COR-L47 (cell line): ENCODE results near the gene RNASE3.
"Not testable (repeated sequence)": the region's sequence is repeated elsewhere in the genome, so short reads cannot be mapped to it uniquely, and the experiment has no call there.

Experiments
- DNase-seq: peaks from one replicate; lab custom pipeline; 2025; lab: John Stamatoyannopoulos, UW

The RNASE3 gene

DNA sequence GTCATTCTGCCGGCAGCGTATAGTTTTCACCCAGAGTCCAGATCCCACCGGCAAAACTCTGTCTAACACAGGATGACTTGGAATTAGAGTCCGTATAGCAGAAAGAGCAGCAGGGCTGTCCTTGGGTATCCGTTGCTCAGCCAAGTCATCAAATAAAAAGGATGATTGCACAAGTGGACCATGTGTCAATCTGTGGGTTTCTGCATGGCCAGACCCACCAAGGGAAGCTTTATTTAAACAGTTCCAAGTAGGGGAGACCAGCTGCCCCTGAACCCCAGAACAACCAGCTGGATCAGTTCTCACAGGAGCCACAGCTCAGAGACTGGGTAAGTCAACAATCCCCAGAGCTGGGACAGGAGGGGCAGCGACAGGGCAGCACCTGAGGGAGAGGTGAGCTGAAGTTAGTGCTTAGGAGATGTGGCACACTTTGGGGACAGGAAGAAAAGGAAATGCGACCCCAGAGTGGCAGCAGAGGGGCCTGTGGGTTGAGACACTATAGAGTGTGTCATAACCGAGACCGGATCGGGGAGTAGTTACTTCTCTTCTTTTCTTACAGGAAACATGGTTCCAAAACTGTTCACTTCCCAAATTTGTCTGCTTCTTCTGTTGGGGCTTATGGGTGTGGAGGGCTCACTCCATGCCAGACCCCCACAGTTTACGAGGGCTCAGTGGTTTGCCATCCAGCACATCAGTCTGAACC is at the start of gene RNASE3:
Gene RNASE3, plus strand, starts transcription at position 260 of the 700 bp plus-strand sequence. Its CDS starts 302 bp downstream, at position 562.
- DNase-seq: not testable (repeated sequence)

DNA sequence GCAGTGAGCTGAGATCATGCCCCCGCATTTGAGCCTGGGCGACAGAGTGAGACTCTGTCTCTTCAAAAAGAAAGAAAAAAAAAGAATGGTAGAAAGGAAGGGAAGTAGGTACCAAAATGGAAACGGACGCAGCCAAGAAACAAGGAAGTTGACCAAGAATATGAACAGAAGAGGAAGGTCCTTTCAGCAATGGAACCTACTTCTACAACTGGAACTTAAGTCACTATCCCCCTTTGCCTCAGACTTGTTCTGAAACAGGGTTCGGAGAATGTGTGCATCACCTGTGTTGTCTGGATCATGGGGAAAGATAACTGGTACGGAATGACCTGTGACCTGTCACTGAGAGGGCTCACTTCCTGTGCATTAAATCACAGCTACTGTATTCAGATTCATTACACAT is 44.6 kb upstream of the RNASE3 start:
- no peak for DNase-seq

DNA sequence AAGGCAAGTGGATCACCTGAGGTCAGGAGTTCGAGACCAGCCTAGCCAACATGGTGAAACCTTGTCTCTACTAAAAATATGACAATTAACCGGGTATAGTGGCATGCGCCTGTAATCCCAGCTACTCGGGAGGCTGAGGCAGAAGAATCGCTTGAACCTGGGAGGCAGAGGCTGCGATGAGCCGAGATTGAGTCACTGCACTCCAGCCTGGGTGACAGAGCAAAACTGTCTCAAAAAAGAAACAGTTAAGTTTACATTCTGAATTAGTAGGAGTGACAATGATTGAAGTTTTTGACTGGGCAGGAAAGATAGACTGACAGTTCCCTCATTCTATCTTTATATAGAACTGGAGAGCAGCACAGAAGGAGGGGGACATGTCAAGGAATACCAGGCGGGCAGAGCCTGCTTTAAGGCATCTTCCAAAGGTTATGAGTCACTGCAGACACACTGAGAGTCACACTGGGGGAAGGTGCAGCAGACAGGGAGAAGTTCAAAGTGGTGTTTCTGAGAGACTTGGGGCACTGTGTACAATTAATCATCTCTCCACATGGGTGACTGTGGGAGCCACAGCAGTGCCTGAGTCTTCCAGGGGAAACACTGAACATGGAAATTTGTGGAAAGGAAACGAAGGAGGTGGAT is 42.8 kb upstream of the RNASE3 start:
- DNase-seq: no peak

DNA sequence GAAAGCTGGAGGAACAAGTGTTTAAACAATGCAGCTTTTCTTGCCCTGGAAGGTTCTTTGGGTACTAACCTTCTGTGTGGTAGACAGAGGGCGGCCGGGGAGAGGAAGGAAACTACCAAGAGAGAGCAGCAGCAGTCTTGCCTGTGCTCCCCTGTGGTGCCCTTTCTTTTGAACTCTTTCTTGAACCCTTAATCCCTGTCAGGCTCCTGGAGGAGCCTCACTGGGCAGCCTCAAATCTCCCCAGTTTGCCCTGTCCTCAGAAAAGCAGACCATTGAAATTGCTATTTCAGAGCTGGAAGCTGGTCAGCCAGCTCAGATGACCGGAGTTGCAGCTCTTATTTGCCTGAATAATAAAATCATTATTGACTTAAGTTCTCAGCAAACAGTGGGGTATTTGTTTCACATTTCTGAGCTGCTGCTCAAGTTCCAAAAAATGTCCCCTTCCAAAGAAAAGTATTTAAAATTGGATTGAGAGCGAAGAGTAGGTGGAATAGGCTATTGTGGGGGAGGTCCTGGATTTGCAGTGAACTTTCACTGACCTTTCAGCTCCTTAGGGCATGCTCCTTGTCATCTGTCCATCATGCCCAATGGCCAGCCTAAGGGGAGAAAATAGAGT is 42.1 kb upstream of the RNASE3 start:
- DNase-seq: no peak

DNA sequence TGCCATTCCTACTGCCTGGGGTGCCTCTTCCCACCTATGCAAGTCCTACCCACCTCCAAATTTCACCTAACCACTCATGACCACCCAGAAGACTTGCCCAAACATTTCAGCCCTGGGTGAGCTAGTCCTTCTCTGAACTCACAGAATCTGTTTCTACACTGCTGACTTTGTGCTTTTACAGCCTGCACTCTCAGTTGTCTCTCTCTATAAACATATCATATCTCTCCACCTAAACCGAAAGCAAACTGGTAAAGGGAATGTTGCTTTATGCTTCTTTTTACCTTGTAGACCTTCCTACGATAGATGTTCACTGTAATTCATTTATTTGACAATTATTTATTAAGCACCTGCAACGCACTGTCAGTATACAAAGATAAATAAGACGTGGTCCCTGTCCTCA is 38.1 kb upstream of the RNASE3 start:
- DNase-seq: no peak

DNA sequence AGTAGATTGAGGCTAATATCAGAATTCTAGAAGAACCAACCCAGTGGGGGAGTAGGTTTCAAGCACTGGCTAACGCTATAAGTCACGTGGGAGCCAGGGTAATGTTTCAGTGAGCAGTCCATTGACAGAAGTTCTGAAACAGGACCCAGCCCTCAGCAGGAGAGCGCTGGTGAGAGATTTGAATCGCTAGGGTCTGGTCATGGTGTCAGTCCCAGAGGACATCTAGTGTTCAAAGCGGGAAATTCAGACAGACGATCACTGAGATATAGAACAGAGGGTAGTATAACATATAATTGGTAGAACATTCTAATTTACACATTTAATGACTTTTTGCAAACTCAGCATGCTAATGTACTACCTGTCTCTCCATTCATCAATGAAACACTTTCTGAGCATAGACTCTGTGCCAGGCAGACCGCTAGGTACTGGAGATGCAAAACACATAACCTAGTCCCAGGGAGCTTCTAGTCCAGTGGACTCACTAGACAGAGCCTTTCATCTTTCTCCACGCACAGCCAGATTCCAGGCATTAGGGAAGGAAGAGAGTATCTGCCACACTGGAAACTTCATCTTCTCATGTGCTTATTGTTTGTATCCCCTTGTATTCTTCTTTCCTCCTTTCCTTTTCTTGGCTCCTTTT is 35.4 kb upstream of the RNASE3 start:
- no peak for DNase-seq

DNA sequence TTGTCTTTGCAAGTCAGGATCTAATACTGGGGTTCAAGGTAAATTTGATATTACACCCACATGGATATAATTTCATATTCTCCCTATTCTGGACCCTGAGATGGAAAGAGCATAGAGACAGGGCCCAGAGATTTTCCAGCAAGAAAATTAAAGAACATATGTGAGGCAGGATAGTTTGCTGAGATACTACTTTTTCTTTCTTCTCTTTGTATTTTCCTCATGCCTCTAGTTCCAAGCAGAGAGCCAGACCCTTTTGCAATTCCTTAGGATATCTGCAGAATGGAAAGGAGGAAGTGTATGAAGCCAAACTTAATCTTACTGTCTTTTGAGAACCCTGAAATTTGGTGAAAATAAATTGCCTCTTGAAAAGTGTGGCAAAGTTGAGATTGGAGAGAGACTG is 34.0 kb upstream of the RNASE3 start:
- DNase-seq: no peak

DNA sequence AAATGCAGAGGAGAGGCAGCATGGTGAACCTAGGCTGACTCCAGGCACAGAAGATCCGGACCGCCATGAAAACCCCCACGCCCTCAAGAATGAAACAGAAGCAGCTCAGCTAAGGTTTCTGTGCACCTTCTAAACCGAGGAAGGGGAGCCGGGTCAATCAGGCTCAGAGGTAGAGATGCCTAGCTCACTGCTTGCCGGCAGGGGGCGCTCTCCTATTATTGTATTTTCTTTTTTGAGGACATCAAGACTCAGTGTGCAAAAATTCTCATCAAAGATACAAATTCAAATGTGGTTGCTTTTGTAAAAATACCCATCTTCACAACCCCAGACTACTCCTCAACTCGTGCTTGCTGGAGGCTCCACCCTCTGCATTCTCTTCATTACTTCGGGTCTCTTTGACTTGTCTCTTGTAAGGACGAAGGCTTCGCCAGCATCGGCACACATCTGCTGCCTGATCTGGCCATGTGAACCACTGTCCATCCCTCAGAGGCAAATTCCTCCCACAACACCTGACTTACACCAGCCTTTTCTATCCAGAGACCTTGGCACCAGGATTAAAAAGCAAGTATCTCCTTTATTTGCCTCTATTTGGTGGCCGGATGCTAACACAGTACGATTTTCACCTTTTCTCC is 33.4 kb upstream of the RNASE3 start:
- no peak for DNase-seq

DNA sequence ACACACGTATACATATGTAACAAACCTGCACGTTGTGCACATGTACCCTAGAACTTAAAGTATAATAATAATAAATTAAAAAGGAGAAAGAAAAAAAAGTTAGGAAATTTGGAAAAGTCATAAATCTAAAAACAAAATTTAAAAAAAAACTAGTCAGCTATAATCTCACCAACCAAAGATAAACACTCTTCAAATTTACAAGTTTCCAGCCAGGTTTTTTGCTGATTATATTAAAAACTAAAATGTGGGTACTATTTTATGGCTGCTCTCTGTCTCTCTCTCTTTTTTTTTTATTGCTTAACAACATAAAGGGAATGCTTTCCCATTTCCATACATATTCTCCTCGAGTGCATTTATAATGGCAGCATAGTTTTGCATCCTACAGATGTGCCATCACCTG is 25.0 kb upstream of the RNASE3 start:
- no peak for DNase-seq

DNA sequence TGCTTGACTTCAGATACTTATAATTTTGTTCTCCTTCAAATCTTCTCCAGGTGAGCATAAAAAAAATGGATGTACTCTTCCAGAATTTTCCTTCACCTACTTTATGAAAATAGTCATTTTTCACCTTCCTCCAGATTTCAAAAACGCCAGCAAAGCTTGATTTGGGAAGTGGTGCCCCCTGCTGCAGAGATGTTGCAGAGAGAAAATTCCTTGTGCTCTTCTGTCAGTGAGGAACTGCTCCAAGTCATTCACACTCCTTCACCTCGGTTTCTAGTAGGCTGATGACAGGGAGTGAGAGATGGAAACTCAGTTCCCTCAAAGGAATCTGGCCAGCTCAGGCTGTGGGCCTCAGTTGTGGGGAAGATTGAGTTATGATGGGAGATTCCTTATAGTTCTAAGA is 24.2 kb upstream of the RNASE3 start:
- no peak for DNase-seq

DNA sequence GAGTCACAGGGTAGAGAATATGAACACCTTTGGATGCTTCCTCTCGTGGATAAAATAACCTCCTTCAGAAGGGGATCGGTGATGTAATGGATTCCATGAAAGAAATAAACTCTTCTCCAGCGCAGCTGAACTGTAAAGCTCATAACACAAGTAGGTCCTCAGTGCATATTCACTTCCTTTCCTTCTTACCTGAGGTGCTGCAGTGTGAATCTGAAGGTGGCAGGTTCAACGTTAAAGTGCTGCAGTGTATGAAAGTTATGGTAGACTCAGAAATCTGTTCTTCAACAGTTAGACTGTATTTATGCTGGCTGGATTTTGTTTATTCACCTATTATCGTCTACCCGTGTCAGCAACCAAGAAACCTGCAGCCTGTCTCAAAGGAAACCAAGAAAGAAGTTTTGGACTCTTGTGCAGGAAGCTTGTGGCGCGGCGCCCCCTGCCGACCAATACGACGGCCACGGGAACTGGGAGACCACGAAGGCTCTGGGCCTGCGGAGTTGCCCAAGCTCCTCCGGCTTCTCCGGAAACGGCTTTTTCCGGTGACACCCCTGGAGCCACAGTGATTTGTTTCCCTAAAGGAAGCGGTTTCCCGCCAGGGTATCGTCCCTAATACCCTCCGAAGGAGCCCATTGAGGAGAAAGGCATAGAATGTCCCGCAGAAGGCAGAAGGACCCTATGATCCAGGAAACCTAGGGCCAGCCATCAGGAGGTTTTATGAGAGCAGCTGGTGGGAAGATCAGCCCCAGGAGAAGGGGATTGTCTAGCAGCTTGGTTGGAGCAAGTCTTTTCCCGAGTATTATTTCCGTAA is 17.6 kb upstream of the RNASE3 start:
- no peak for DNase-seq

DNA sequence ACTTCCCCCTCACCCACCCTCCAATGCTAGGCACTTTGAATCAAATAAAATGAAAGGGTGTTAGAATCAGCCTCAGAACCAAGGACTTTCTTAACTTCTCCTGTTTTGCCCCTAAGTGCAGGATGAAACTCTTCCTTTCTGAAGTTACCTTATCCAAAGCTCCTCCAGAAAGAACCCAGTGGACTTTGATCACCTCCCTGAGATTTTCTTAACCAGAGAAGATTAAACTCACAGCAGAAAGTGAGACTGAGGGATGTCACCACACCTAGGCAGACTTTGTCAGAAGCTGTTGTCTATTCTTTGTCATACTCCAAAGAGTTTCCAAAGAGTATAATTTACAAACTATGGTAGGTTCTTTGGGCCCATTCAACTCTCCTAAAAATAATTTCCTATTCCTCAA is 14.2 kb upstream of the RNASE3 start:
- DNase-seq: no peak

DNA sequence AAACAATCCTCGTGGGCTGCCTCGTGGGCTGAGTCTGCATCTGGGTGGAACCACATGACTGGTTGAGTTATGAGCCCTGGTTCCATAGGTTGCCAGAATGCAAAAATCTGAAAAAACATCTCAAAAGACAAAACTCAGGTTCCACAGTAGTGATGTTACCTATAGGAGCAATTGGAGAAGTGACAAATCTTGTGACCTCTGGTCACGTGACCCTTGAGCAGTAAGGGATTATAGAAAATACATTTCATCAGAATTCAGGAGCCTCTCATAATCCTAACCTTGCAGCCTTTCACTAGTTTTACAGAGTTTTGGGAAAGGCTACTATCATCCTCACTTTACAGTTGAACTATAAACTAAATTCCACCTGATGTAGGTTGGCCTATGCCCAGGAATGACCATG is 12.5 kb upstream of the RNASE3 start:
- DNase-seq: no peak

DNA sequence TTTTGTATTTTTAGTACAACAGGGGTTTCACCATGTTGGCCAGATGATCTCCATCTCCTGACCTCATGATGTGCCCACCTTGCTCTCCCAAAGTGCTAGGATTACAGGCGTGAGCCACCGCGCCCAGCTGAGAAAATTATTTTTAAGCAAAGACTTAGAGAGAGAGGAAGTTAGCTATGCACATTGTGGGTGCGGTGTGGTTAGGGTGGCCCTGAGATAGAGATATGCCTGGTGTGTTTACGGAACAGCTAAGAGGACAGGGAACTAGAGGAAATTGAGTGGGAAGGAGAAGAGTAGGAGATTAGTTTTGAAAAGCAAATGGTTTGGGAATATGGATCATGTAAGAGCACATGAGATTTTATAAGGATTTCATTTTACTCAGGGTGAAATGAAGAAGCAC is 10.0 kb upstream of the RNASE3 start:
- not testable (repeated sequence) for DNase-seq

DNA sequence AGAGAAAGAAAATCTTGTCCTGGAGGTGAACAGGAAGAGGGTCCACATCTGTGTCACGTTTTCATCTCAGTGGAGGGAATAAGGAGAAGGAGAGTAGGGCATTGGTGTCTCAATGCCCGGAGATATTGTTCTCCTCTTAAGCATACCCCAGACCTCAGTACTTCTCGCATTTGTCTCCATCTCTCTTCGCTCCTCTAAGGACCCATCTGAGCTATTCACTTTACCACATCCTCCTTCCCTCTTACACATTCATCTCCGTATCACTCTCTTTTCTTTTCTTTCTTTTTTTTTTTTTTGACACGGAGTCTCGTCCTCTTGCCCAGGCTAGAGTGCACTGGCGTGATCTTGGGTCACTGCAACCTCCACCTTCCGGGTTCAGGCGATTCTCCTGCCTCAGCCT is 8.4 kb upstream of the RNASE3 start:
- not testable (repeated sequence) for DNase-seq

DNA sequence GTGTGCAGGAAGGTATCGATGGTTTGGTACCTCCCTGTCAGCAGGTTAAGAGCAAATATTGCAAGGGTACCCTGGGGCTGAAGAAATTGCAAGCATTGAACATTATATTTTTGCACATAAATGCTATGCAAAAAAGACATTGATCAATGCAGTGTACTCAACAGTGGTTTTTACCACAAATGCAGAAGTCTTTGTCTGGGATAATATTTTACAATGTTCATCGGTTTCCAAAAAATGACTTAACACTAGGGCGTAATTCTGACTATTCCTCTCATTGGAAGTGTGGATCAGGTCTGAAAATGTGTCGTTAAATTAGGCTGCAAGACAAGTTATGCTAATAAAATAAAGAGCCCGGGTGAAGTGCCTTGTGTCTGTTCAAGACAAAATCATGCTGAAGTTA is 2.8 kb upstream of the RNASE3 start:
- not testable (repeated sequence) for DNase-seq

DNA sequence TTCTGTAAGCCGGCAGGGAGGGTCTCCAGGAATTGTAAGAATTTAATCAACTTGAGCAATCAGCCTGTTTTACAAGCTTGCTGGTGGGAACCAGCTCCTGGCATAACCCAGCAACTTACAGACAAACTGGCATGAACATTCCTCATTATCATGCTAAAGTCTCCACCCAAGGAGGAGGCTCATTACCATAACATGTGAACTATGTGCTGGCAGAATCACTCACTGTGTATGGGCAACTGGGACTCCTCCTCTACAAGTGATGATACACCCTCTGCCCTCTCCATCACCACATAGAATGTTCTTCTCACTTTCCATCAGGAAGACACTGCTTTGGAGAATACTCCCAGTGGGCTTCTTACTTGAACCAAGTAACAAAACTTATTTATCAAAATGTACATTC is 4.1 kb downstream of the RNASE3 start:
- not testable (repeated sequence) for DNase-seq

DNA sequence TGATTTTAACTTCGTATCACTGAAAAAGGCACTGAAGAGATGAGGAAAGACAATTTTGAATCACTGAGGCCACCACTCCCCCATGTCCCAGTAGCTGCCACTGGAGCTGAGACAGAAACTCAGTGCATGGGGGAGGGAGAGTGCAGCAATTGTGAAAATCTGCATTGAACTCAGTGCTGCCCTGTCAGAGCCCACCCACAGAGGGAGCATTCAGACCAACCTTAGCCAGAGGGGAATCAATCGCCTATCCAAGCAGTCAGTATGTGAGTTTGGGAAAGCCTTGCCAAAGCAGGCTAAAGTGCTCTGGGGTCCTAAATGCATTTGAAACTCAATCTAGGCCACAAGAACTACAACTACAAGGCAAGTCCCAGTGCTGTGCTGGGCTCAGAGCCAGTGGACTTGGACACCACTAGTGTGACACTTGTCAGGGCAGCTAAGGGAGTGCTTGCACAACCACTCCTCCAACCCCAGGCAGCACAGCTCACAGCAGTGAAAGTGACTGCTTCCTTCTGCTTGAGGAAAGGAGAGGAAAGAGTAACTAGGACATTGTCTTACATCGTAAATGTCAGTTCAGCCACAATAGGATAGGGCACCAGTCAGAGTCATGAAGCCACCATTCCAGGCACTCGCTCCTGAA is 13.3 kb downstream of the RNASE3 start:
- DNase-seq: no peak

DNA sequence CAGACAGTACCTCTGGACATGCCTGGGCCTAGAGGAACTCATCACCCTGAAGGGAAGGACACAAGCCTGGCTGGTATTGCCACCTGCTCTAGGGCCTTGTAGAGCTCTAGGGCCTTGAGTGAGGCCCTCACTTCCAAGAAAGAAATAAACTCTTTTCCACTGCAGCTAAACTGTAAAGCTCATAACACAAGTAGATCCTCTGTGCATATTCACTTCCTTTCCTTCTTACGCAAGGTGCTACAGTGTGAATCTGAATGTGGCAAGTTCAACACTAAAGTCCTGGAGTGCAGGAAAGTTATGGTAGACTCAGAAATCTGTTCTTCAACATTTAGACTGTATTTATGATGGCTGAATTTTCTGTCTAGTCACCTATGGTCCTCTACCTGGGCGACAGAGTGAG is 14.5 kb downstream of the RNASE3 start:
- DNase-seq: no peak

DNA sequence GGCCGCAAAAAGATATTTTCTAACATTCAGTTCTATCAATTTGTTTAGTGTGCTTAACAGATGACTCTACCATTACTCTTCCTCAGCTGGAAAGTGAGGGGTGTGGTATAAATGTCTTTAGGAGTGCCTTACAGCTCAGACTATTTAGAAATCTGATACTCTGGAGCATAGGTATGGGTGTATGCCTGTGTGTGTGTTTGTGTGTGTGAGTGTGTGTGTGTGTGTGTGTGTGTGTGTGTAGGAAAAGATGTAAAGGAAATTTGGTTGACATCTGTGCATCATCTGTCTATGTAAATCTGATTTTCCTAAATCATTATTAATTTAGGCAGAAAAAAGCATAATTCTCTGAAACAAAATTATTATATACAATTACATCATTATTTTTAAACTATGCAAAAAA is 16.0 kb downstream of the RNASE3 start:
- no peak for DNase-seq

DNA sequence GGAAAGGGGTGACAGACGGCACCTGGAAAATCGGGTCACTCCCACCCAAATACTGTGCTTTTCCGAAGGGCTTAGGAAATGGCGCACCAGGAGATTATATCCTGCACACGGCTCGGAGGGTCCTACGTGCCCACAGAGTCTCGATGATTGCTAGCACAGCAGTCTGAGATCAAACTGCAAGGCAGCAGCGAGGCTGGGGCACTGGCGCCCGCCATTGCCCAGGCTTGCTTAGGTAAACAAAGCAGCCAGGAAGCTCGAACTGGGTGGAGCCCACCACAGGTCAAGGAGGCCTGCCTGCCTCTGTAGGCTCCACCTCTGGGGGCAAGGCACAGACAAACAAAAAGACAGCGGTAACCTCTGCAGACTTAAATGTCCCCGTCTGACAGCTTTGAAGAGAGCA is 19.6 kb downstream of the RNASE3 start:
- not testable (repeated sequence) for DNase-seq
